ENCODE data around the gene BRD2.

DNA sequence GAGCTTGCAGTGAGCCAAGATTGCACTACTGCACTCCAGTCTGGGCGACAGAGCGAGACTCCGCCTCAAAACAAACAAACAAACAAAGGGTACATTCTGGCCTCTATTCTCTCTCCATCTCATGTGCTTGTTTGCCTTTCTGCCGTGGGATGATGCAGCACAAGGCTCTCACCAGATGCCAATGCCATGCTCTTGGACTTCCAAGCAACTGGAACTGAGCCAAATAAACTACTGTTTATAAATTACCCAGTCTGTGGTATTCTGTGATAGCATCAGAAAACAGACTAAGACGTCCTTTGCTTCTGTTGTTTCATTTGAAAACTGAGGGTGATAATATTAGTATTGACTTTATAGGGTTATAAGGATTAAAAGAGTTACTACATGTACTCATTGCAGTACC, 3.6 kb upstream of the BRD2 start:
- TF ChIP-seq, protein P1, sequence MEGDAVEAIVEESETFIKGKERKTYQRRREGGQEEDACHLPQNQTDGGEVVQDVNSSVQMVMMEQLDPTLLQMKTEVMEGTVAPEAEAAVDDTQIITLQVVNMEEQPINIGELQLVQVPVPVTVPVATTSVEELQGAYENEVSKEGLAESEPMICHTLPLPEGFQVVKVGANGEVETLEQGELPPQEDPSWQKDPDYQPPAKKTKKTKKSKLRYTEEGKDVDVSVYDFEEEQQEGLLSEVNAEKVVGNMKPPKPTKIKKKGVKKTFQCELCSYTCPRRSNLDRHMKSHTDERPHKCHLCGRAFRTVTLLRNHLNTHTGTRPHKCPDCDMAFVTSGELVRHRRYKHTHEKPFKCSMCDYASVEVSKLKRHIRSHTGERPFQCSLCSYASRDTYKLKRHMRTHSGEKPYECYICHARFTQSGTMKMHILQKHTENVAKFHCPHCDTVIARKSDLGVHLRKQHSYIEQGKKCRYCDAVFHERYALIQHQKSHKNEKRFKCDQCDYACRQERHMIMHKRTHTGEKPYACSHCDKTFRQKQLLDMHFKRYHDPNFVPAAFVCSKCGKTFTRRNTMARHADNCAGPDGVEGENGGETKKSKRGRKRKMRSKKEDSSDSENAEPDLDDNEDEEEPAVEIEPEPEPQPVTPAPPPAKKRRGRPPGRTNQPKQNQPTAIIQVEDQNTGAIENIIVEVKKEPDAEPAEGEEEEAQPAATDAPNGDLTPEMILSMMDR (IDR thresholded peaks at IDR 0.05) = no peak
- no peak for TF ChIP-seq POLR2A (IDR thresholded peaks at IDR 0.05)

All from heart left ventricle (tissue), 13 donors.